Measurements from ENCODE around the gene B4GALT6. TPM values are rescaled to one million over a fixed set of nuclear protein-coding genes. Genes with fewer than 3 reads are reported as not detected.

B4GALT6 gene
- total and polyA plus RNA-seq, 2 of the 8 experiments (the other 6 are each of a cell fraction or from before 2014, with no cell fraction given): 6.3 to 41.5 TPM

- TF ChIP-seq USF2 (IDR thresholded peaks at IDR 0.05; ENCODE audit: low read length) (no peak), NANOG (IDR thresholded peaks at IDR 0.05; ENCODE audit: insufficient read depth, low read depth, low read length, poor library complexity, severe bottlenecking) (no peak), RAD21 (IDR thresholded peaks at IDR 0.05 in 1 of 2, conservative IDR thresholded peaks at IDR 0.05 in 1 of 2; ENCODE audit: low read depth in 2 of 2, low read length in 2 of 2) (peak in 1 of 2 experiments; percentile 35; a peak in 1 of 4 replicates)
Measured at GRCh38 chr18:31680831-31681568, 3.4 kb downstream of the B4GALT6 start (continued).

Measured in H1 (cell line).